H9 (cell line): Measurements from ENCODE around the gene DNAH8. TPM values are rescaled to one million over a fixed set of nuclear protein-coding genes. Genes with fewer than 3 reads are reported as not detected.
A peak's percentile ranks its signal among the peaks of the same experiment; 100 is the strongest.

ENCODE experiments used
- DNase-seq: peaks from one replicate; pipeline ENCODE4 v3.0.0-alpha.2; 2017
- H2AFZ ChIP-seq: one replicate; pipeline ENCODE4 v1.6.1; 2013; ENCODE audit warnings: mild to moderate bottlenecking, low read length, control low read depth, moderate library complexity
- H2AK5ac ChIP-seq: 2 replicates; pipeline ENCODE4 v1.6.1; 2013; ENCODE audit warnings: low read length, control low read depth, mixed read lengths; ENCODE audit not compliant: insufficient read length
- H2BK120ac ChIP-seq: one replicate; pipeline ENCODE4 v1.6.1; 2013; ENCODE audit warnings: low read depth, mild to moderate bottlenecking, low read length, control low read depth, inconsistent platforms; ENCODE audit not compliant: poor library complexity, severe bottlenecking
- H2BK12ac ChIP-seq: 2 replicates; pipeline ENCODE4 v1.6.1; 2013; ENCODE audit warnings: low read length, control low read depth, mixed read lengths, low read depth; ENCODE audit not compliant: insufficient read length
- H2BK15ac ChIP-seq: 2 replicates; pipeline ENCODE4 v1.6.1; 2013; ENCODE audit warnings: low read depth, low read length, control low read depth
- H2BK20ac ChIP-seq: one replicate; pipeline ENCODE4 v1.6.1; 2013; ENCODE audit warnings: low read depth, mild to moderate bottlenecking, low read length, control low read depth, inconsistent platforms; ENCODE audit not compliant: poor library complexity, severe bottlenecking
- H2BK5ac ChIP-seq: 2 replicates; pipeline ENCODE4 v1.6.1; 2013; ENCODE audit warnings: low read length, control low read depth, mixed read lengths; ENCODE audit not compliant: insufficient read length
- H3K14ac ChIP-seq: 2 replicates; pipeline ENCODE4 v1.6.1; 2013; ENCODE audit warnings: low read length, control low read depth; ENCODE audit not compliant: insufficient read depth
- H3K18ac ChIP-seq: 2 replicates; pipeline ENCODE4 v1.6.1; 2013; ENCODE audit warnings: low read depth, mild to moderate bottlenecking, mixed read lengths, low read length, control low read depth; ENCODE audit not compliant: insufficient read length
- H3K23ac ChIP-seq: 2 replicates; pipeline ENCODE4 v1.6.1; 2013; ENCODE audit warnings: low read length, control low read depth, mixed read lengths, low read depth; ENCODE audit not compliant: insufficient read length
- H3K23me2 ChIP-seq: 2 replicates; pipeline ENCODE4 v1.6.1; 2013; ENCODE audit warnings: low read depth, mild to moderate bottlenecking, mixed read lengths, low read length, control low read depth; ENCODE audit not compliant: insufficient read length, poor library complexity, severe bottlenecking
- H3K27ac ChIP-seq: 2 replicates; pipeline ENCODE4 v1.5.1; 2013; ENCODE audit warnings: low read length, control low read depth, mixed read lengths, low read depth; ENCODE audit not compliant: insufficient read length
- H3K27me3 ChIP-seq: 2 replicates; pipeline ENCODE4 v1.6.1; 2013; ENCODE audit warnings: low read length, control low read depth, inconsistent platforms; ENCODE audit not compliant: insufficient read depth
- H3K4ac ChIP-seq: 2 replicates; pipeline ENCODE4 v1.6.1; 2013; ENCODE audit warnings: low read depth, mild to moderate bottlenecking, control low read depth, inconsistent platforms, low read length, moderate library complexity
- H3K4me1 ChIP-seq: 2 replicates; pipeline ENCODE4 v1.6.1; 2013; ENCODE audit warnings: low read length, control low read depth, inconsistent platforms; ENCODE audit not compliant: insufficient read depth
- H3K4me2 ChIP-seq: 2 replicates; pipeline ENCODE4 v1.6.1; 2013; ENCODE audit warnings: low read length, control low read depth, mixed read lengths; ENCODE audit not compliant: insufficient read length, insufficient read depth
- H3K56ac ChIP-seq: 2 replicates; pipeline ENCODE4 v1.6.1; 2013; ENCODE audit warnings: low read depth, mild to moderate bottlenecking, mixed read lengths, low read length, control low read depth; ENCODE audit not compliant: insufficient read length
- H3K79me1 ChIP-seq: 2 replicates; pipeline ENCODE4 v1.6.1; 2013; ENCODE audit warnings: low read depth, mild to moderate bottlenecking, moderate library complexity, low read length, control low read depth, inconsistent platforms; ENCODE audit not compliant: insufficient read depth, poor library complexity, severe bottlenecking
- H3K79me2 ChIP-seq: 2 replicates; pipeline ENCODE4 v1.6.1; 2013; ENCODE audit warnings: low read length, control low read depth, inconsistent platforms; ENCODE audit not compliant: insufficient read depth
- H3K9ac ChIP-seq: 2 replicates; pipeline ENCODE4 v1.6.1; 2013; ENCODE audit warnings: low read length, control low read depth, mixed read lengths; ENCODE audit not compliant: insufficient read length; ENCODE audit errors: extremely low read depth
- H3K9me3 ChIP-seq: one replicate; pipeline ENCODE4 v1.6.1; 2013; ENCODE audit warnings: low read depth, low read length, inconsistent platforms; ENCODE audit not compliant: control insufficient read depth
- H3T11ph ChIP-seq: one replicate; pipeline ENCODE4 v1.6.1; 2013; ENCODE audit warnings: mild to moderate bottlenecking, low read length, control low read depth, inconsistent platforms
- H4K20me1 ChIP-seq: one replicate; pipeline ENCODE4 v1.6.1; 2013; ENCODE audit not compliant: control insufficient read depth, insufficient read length, insufficient read depth
- H4K5ac ChIP-seq: 2 replicates; pipeline ENCODE4 v1.6.1; 2013; ENCODE audit warnings: low read depth, mild to moderate bottlenecking, mixed read lengths, low read length, control low read depth; ENCODE audit not compliant: insufficient read length
- H4K8ac ChIP-seq: replicated peaks from 2 replicates; pipeline ENCODE4 v1.6.1; 2013; ENCODE audit warnings: low read length, control low read depth, mixed read lengths, low read depth; ENCODE audit not compliant: insufficient read length
- H4K91ac ChIP-seq: 2 replicates; pipeline ENCODE4 v1.6.1; 2013; ENCODE audit warnings: low read depth, mild to moderate bottlenecking, moderate library complexity, mixed read lengths, low read length, control low read depth; ENCODE audit not compliant: insufficient read length
- H3K27ac Mint-ChIP-seq, 3 experiments: 2 replicates in 2 of 3; 3 replicates in 1 of 3; pipeline ENCODE4 v1.8.0; 2020 to 2021; ENCODE audit warnings: mixed read lengths in 3 of 3, mild to moderate bottlenecking in 1 of 3, moderate library complexity in 1 of 3
- H3K27me3 Mint-ChIP-seq: 2 replicates; pipeline ENCODE4 v1.8.0; 2021; ENCODE audit warnings: low read depth, mild to moderate bottlenecking, moderate library complexity, mixed read lengths
- H3K36me3 Mint-ChIP-seq, 3 experiments: 2 replicates in 2 of 3; 3 replicates in 1 of 3; pipeline ENCODE4 v1.8.0; 2020 to 2021; ENCODE audit warnings: low read depth in 3 of 3, mixed read lengths in 3 of 3; ENCODE audit not compliant: insufficient read depth in 1 of 3
- H3K4me1 Mint-ChIP-seq, 2 experiments: 2 replicates each; pipeline ENCODE4 v1.8.0; 2020; ENCODE audit warnings: mixed read lengths in 2 of 2
- H3K4me3 Mint-ChIP-seq, 2 experiments: 2 replicates in 1 of 2; 3 replicates in 1 of 2; pipeline ENCODE4 v1.8.0; 2020 to 2021; ENCODE audit warnings: mild to moderate bottlenecking in 2 of 2, mixed read lengths in 2 of 2, moderate library complexity in 1 of 2
- H3K9me3 Mint-ChIP-seq, 2 experiments: 2 replicates in 1 of 2; 3 replicates in 1 of 2; pipeline ENCODE4 v1.8.0; 2020; ENCODE audit warnings: mild to moderate bottlenecking in 2 of 2, mixed read lengths in 2 of 2, moderate library complexity in 1 of 2
- WGBS: extraction: QIAGEN DNeasy Blood & Tissue Kit; methylation state at CpG from one replicate; pipeline ENCODE4 v1.1.7; 2013; ENCODE audit warnings: missing lambda C conversion rate, low lambda C conversion rate, mixed read lengths; ENCODE audit not compliant: insufficient read length; ENCODE audit errors: extremely low coverage; 5-methylcytosine and 5-hydroxymethylcytosine counted together
- total RNA-seq: library from RNA; stranded (reverse); gene quantifications from 2 replicates; pipeline ENCODE4 v1.2.1, GENCODE V29; 2021
- TF ChIP-seq, protein P1 (sequence below): fragments of 200-600 bp; sonication (generic); conservative IDR thresholded peaks from 3 replicates; pipeline ENCODE4 v1.8.0; 2021; ENCODE audit warnings: antibody characterized with exemption, mild to moderate bottlenecking

The DNAH8 gene
- total RNA-seq, 1 experiment from 2014 or later: not detected

DNA sequence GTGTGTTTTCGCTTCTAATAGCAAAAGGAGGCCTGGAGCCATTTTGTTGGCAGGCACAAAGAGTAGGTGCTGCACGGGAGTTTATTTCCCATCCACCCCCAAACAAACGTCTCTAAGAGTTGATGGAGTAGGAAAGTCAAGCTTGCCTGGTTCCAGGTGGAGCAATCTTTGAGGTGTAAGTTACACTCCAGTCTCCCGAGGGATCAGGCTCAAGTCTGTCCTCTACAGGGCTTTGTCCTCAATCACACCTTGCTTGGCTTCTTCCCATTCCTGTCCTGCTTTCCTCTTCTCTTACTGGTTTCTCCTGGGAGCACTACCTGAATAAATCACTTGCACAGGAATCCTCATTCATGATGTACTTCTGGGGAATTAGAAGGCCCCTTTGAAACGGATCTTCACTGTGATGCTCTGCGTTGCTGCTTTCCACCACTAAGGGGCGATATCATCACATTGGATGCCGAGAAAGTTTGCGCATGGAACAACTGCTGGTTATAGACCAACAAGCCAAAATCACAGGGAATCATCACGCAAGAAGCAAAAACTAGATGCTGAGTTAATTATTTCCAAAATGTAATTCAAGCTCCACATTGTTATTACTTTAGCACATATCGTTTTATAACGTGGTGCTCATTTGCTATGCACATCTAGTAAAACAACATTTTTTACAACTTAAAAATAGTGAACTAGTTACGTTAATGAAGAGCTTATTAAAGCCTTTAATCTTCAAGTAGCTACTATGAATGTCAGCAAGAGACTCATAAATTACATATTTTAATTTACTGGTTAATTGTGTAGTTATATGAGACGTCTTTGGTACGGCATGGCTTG is 156.8 kb downstream of the DNAH8 start:
- no peak overlapping the region for H4K8ac ChIP-seq
- Mint-ChIP-seq H3K27ac (no peak overlapping the region; a peak in 1 of 7 replicates), H3K36me3 (no peaks in the 10 kb centered on the region), H3K27me3 (peaks cover 5% of the 10 kb centered on the region), H3K4me1 (peaks cover 9 to 15% of the 10 kb centered on the region in 2 experiments), H3K4me3 (no peak overlapping the region), H3K9me3 (no peaks in the 10 kb centered on the region)
- H4K91ac ChIP-seq: no peak overlapping the region
- H3K27me3 ChIP-seq: no peaks in the 10 kb centered on the region
- H3K79me2 ChIP-seq: no peaks in the 10 kb centered on the region
- H4K20me1 ChIP-seq: no peaks in the 10 kb centered on the region
- no peak overlapping the region for H3K9ac ChIP-seq
- H2BK20ac ChIP-seq: no peak overlapping the region
- no peak overlapping the region for H4K5ac ChIP-seq
- peak; percentile 69 for DNase-seq
- H2AK5ac ChIP-seq: no peak overlapping the region
- no peak overlapping the region for H2BK120ac ChIP-seq
- no peak overlapping the region for H3T11ph ChIP-seq
- H3K4me2 ChIP-seq: no peak overlapping the region
- H2BK12ac ChIP-seq: no peak overlapping the region
- no peaks in the 10 kb centered on the region for H3K23me2 ChIP-seq
- H3K79me1 ChIP-seq: no peaks in the 10 kb centered on the region
- no peak overlapping the region for H3K14ac ChIP-seq
- no peak overlapping the region for H2AFZ ChIP-seq
- TF ChIP-seq, protein P1, sequence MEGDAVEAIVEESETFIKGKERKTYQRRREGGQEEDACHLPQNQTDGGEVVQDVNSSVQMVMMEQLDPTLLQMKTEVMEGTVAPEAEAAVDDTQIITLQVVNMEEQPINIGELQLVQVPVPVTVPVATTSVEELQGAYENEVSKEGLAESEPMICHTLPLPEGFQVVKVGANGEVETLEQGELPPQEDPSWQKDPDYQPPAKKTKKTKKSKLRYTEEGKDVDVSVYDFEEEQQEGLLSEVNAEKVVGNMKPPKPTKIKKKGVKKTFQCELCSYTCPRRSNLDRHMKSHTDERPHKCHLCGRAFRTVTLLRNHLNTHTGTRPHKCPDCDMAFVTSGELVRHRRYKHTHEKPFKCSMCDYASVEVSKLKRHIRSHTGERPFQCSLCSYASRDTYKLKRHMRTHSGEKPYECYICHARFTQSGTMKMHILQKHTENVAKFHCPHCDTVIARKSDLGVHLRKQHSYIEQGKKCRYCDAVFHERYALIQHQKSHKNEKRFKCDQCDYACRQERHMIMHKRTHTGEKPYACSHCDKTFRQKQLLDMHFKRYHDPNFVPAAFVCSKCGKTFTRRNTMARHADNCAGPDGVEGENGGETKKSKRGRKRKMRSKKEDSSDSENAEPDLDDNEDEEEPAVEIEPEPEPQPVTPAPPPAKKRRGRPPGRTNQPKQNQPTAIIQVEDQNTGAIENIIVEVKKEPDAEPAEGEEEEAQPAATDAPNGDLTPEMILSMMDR: peak; percentile 94
- H3K18ac ChIP-seq: no peak overlapping the region
- no peak overlapping the region for H3K27ac ChIP-seq
- H3K56ac ChIP-seq: no peak overlapping the region
- H2BK5ac ChIP-seq: no peak overlapping the region
- H3K4ac ChIP-seq: no peak overlapping the region
- H2BK15ac ChIP-seq: no peak overlapping the region
- WGBS: no CpG with 5 or more reads among the region's 15 CpGs
- H3K4me1 ChIP-seq: 0 out of 2 replicates have a peak, but pooled peaks cover 3% of the 10 kb centered on the region
- H3K23ac ChIP-seq: no peak overlapping the region
- no peaks in the 10 kb centered on the region for H3K9me3 ChIP-seq
